GM18870 (cell line): ENCODE data around the gene RPS5.
"Not testable (repeated sequence)": the region's sequence is repeated elsewhere in the genome, so short reads cannot be mapped to it uniquely, and the experiment has no call there.

Experiments used
- ATAC-seq: cut with Tn5 transposase; IDR thresholded peaks from one replicate; pipeline ENCODE4 v1.9.1; 2021; ENCODE audit warnings: moderate library complexity; ENCODE audit not compliant: unreplicated experiment

RPS5 gene

DNA sequence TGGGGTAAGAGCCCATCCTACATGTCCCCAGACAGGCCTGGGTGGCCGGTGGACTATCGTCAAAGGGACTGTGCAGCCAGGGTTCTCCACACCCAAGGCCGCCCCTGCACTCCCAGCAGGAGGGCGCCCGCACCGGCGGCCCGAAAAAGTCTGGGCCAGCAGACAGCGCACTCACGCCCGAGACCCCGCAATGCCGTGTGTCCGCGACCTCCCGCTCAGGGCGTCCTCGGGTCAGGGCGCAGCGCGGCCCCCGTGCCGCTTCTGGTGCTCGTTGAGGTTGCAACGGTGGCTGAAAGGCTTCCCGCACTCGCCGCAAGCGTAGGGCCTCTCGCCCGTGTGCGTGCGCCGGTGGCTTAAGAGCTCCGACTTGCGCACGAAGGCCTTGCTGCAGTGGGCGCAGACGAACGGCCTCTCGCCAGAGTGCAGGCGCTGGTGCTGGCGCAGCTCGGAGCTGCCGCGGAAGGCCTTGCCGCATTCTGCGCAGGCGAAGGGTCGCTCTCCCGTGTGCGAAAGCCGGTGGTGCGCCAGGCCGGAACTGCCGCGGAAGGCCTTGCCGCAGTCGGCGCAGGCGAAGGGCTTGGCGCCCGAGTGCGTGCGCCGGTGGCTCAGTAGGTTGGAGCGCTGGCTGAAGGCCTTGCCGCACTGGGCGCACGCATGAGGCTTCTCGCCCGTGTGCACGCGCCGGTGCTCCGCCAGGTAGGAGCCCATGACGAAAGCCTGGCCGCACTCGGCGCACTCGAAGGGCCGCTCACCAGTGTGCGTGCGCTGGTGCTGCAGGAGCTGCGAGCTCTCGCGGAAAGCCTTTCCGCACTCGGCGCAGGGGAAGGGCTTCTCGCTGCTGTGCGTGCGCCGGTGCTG, 30.9 kb upstream of the RPS5 start:
- ATAC-seq = no peak

DNA sequence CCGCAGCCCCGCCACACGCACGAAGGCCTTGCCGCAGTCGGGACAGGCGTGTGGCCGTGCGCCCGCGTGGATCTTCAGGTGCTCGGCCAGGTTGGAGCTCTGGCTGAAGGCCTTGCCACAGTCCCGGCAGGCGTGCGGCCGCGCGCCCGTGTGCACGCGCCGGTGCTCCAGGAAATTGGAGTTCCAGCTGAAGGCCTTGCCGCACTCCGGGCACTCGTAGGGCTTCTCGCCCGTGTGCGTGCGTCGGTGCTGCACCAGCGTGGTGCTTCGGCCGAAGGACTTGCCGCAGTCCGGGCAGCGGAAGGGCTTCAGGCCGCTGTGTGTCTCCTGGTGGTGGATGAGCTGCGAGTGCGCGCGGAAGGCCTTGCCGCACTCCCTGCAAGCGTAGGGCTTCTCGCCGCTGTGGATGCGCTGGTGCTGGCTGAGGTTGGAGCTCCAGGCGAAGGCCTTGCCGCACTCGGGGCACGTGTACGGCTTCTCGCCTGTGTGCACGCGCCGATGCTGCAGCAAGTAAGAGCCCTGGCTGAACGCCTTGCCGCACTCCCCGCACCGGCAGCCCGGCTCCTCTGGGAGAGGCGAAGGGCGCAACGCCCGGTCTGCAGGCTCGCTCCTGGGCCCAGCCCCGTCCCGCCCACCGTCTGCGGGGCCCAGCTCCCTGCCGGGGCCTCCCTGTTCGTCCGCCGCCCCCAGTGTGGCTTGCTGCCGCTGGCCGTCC, 30.1 kb upstream of the RPS5 start:
- ATAC-seq = no peak

- no peak for ATAC-seq
Observed at GRCh38 chr19:58357481-58358145, 29.5 kb upstream of the RPS5 start.

DNA sequence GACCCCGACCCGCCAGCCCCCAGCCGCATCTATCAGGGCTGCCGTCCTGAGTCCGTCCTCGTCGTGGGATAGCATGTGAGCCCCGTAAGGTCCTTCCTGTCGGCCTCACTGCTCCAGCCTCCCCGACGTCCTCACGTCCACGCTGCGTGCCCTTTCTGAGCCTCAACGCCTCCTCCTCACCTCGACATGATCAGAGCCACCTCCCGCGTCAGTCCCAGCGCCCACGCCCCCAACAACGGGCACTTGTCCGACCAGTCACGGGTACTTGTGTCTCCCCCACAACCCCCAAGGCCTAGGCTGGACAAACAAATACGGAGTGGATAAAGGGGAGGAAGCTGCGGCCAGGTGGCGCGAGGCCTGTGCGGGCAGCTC, 25.2 kb upstream of the RPS5 start:
- ATAC-seq = no peak

DNA sequence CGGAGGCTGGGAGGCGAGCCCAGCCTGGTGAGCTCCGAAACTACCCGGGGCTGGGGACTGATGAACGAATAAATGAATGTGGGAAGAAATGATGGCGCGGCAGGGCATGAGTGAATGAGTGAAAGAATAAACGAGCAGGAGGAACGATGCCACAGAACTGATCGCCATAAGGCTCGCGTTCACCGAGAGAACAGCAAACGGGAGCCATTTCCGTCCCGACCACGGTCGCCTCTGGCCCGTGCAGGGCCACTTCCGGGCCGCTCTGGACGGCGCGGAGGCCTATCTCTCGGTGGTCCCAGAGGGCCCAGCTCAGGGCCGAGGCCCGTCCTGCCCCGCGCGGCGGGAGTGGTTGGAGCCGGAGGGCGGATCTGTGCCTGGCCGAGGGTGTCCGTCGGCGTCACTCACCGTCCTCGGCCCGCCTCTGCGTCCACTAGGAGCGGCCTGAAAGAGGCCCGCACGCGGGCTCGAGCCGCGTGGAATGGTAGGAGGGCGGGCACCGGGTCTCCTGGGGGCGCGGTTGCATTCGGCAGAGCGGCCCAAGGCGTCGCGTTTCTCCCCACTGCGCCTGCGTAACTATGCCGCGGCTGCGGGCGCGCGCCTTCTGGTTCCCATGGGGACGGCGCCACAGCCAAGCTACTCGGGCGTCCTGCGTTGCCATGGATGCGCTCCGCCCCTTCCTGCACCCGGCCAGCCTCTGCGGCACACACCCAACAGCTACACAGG, 24.6 kb upstream of the RPS5 start, which contains the start of gene ZNF497:
Gene ZNF497 (minus strand): TSS at position 480 of the 723 bp plus-strand sequence. CDS start 5,116 bp downstream, outside the sequence.
- ATAC-seq = peak; percentile 71

DNA sequence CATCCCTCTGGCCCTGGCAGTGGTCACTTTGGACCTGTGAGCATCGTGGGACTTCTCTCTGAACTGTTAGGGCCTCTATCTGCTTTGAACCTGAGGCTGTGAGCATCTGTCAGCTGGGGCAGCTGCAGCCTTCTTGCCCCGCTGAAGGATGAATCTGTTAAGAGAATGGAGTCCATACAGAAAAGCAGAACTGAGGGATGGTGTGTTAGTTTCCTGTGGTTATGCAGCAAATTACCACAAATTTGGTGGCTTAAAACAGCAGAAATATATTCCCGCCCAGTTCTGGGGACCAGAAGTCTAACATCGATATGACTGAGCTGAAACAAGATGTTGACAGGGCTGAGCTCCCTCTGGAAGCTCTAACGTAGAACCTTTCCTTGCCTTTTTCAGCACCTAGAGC, 22.9 kb upstream of the RPS5 start:
- ATAC-seq = no peak

GRCh38 chr19:58366585-58367430, 20.3 kb upstream of the RPS5 start:
- ATAC-seq = no peak

GRCh38 chr19:58367698-58368454, 19.2 kb upstream of the RPS5 start:
- no peak for ATAC-seq

DNA sequence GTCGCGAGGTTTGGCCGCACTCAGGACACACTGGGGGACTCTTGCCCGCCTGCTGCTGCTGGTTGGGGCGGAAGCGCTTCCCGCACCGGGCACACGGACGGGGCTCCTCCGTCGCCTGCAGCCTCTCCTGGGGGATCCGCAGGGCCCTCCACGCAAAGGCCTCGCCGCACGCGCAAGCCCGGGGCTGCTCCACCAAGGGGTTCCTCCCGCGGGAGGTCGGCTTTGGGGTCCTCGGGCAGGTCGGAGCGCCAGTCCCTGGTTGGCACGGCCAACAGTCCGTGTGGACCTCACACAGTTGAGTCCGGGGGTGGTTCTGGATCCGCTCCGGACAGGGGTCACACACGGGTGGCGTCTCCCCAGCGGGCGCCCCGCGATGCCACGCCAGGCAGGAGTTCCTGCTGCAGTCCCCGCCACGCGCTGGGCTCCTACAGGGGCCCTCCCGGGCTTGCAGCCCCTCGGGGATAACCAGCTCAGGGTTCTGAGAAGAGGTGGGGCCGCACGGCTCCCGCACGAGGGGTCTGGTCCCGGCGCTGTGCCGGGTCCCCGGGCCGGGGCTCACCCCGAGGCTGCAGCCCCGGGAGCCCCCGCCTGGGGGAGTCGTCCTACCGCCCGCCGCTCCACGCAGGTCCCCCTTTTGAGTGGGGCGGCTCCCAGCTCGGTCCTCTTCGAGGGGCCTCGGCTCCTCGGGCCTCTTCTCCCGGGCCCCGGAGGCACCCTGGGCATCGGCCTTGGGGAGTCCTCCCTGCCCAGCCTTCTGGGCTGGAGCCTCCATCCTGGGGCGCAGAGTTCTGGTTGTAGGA, 18.3 kb upstream of the RPS5 start:
- no peak for ATAC-seq

DNA sequence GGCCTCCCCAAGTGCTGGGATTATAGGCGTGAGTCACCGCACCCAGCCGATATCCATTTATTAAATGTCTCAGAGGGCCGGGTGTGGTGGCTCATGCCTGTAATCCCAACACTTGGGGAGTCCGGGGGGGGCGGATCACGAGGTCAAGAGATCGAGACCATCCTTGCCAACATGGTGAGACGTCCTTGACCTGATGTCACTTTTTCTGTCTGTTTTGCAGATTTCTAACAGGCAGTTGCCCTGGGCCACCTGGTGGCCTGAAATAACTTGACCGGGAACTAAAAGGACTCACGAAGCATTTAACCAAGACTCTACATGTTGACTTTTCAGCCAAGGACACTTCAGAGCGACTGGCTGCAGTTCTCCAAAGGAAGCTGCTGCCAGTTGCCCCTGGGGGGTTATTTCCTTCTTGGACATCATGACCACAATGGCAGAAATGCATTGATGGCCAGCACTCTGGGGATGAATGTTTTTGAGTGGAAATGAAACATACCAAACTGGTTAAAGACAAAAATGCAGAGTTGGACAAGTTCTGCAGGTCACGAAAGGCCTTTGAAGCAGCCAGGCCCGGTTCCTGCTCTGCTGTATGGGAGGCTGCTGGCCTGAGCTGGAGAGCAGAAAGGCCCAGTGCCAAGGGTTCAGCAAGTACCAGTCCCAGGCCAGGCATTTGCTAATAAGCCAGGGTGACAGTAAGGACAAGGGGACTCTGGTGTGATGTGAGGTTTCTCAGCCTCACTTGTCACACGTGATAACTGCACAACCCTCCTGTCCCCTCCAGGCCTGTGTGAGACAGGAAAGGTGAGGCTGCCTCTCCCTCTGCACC, 14.5 kb upstream of the RPS5 start:
- ATAC-seq = no peak

DNA sequence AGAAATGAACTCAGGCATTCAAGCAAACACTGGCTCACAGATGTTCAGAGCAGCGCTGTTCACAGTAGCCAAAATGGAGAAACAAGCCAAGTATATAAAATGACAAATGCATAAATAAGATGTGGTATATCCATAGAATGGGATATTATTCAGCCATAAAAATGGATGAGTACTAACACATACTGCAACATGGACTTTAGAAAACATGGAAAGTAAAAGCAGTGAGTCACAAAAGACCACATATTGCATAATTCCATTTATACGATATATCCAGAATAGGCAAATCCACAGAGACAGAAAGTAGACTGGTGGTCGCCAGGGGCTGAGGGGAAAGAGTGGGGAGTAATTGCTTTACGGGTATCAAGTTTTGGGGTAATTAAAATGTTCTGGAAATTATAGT, 12.9 kb upstream of the RPS5 start:
- ATAC-seq = no peak

DNA sequence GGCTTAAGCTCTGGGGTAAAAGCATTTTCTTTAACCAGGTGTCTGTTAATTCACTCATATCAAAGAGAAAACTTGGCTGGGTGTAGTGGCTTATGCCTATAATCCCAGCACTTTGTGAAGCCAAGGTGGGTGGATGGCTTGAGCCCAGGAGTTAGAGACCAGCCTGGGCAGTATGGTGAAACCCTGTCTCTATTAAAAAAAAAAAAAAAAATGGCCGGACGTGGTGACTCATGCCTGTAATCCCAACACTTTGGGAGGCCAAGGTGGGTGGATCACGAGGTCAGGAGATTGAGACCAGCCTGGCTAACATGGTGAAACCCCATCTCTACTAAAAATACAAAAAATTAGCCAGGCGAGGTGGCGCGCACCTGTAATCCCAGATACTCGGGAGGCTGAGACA, 10.3 kb upstream of the RPS5 start:
- not testable (repeated sequence) for ATAC-seq

DNA sequence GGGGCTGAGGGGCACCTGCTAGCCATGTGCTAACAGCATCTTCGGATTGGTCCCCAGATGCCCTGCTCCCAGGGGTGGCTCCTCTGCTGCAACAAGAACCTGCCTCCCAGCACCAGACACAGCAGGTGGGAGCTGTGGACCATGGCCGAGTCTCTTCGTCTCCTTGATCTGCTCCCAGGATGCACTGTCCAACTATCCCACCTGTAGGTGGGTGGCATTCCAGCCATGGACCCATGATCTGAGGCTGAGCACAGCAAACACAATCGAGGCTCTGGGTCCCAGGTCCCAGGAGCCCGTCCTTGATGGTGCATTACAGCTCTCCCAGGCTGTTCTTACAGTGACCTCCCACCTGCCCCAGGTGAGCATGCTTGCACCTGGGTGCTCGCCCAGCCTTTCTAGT, 7.8 kb upstream of the RPS5 start:
- no peak for ATAC-seq

GRCh38 chr19:58380037-58380661, 6.9 kb upstream of the RPS5 start:
- ATAC-seq = peak; percentile 2

DNA sequence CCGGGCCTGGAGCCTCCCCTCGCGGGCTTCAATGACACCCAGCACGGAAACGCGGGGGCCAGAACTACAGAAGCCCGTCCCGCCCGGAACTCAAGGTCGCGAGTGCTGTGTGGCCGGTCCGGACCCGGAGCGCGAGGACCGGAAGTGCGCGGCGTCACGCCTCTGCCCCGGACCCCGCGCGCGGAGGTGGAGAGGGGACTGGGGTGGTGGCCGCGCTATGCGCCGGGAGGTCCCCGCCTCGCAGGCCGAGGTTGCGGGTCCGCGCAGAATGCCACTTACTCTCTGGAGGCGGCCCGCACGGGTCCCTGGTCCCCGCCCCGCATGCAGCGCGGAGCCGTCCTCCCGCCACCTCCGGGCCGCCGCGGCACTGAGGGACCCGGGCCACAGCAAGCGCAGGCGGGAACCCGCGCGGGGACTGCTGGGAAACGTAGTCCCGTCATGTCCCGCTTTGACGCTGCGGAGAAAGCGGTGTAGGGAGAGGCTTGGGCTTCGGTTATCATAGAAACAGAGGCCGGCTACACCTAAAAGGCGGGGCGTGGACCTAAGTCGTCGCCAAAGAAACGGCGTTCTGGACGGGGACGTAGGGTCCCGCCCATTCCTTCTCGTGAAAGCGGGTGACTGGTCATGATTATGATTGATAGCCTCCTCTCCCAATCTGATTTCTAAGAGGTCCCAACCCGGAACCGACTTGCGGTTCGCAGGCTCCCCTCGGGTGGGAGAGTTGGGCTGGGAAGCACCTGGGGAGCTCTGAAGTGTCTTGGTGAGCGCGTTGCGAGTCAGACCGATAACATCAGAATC, 6.2 kb upstream of the RPS5 start, which contains the start of gene ZNF837:
Gene ZNF837 (minus strand): TSS at position 369 of the 798 bp plus-strand sequence. CDS start 11,698 bp downstream, outside the sequence.
- peak; percentile 78 for ATAC-seq

DNA sequence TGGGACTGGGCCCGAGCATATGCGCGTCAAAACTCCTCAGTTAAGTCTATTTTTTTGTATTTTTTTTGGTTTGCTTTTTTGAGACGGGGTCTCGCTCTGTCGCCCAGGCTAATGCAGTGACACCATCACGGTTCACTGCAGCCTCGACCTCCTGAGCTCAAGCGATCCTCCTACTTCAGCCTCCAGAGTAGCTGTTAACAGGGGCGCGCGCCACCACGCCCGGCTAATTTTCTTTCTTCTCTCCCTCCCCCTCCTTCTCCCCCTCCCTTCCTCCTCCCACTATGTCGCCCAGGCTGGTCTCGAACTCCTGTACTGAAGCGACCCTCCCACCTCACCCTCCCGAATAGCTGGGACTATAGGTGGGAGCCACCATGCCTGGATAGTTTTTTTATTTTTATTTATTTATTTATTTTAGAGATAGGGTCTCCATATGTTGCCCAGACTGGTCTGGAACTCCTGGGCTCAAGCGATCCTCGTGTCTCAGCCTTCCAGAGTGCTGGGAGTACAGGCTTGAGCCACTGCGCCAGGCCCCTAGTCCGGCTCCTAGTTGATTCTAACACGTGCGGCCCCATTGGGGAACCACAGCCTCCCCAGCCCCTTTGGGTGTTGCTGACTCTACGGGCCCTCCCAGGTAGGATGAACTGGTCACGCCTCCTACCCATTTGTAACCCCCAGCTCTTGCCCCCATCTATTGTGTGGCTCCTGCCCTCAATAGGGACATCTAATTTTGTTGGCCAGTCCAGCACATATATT, 5.4 kb upstream of the RPS5 start:
- no peak for ATAC-seq
